HFFc6 (cell line): ENCODE results near the gene CD52. TPM values are rescaled to one million over a fixed set of nuclear protein-coding genes. Genes with fewer than 3 reads are reported as not detected.

Experiments used
- DNase-seq: peaks from one replicate; pipeline ENCODE4 v3.0.0-alpha.2; 2018
- H3K27ac Mint-ChIP-seq: 2 replicates; pipeline ENCODE4 v1.8.0; 2020; ENCODE audit warnings: mild to moderate bottlenecking, mixed read lengths
- H3K27me3 Mint-ChIP-seq: 2 replicates; pipeline ENCODE4 v1.8.0; 2021; ENCODE audit warnings: mild to moderate bottlenecking, moderate library complexity, mixed read lengths; ENCODE audit not compliant: insufficient read depth
- H3K36me3 Mint-ChIP-seq: 2 replicates; pipeline ENCODE4 v1.8.0; 2021; ENCODE audit warnings: low read depth, mixed read lengths
- H3K4me1 Mint-ChIP-seq: 2 replicates; pipeline ENCODE4 v1.8.0; 2020; ENCODE audit warnings: low read depth, mixed read lengths
- H3K4me3 Mint-ChIP-seq: 2 replicates; pipeline ENCODE4 v1.8.0; 2020; ENCODE audit warnings: mild to moderate bottlenecking, moderate library complexity, mixed read lengths
- H3K9me3 Mint-ChIP-seq: 2 replicates; pipeline ENCODE4 v1.8.0; 2020; ENCODE audit warnings: mild to moderate bottlenecking, mixed read lengths
- CTCF ChIP-seq: fragments of 200-600 bp; sonication (generic); IDR thresholded peaks from 2 replicates; pipeline ENCODE4 v1.5.0; 2021; ENCODE audit warnings: antibody characterized with exemption, mild to moderate bottlenecking
- total RNA-seq, 6 experiments: library from RNA; stranded (reverse); fragmentation: NEBNext Ultra II Directional; extraction: Animal tissue kit (Norgen Biotek cat#: 25700); gene quantifications; 2 replicates in 1 of 6; 3 replicates in 5 of 6; pipeline ENCODE4 v1.2.3, GENCODE V29; 2021

CD52 gene
- total RNA-seq, 6 experiments from 2014 or later, result not detected

- Mint-ChIP-seq H3K4me3 (no peak overlapping the region), H3K4me1 (peaks cover 13% of the 10 kb centered on the region), H3K27ac (no peak overlapping the region), H3K27me3 (peaks cover 5% of the 10 kb centered on the region), H3K36me3 (no peaks in the 10 kb centered on the region), H3K9me3 (no peaks in the 10 kb centered on the region)
- no peak for TF ChIP-seq CTCF
- no peak for DNase-seq
Observed at GRCh38 chr1:26338670-26339069, 20.9 kb downstream of the CD52 start.

GRCh38 chr1:26340047-26340481, 22.3 kb downstream of the CD52 start:
- Mint-ChIP-seq H3K4me3 (no peak overlapping the region), H3K27ac (no peak overlapping the region), H3K36me3 (no peaks in the 10 kb centered on the region), H3K4me1 (peaks cover 13% of the 10 kb centered on the region), H3K27me3 (peaks cover 6% of the 10 kb centered on the region), H3K9me3 (no peaks in the 10 kb centered on the region)
- TF ChIP-seq CTCF, result no peak
- no peak for DNase-seq

- no peak for DNase-seq
- TF ChIP-seq CTCF, result no peak; the same call in 1 of the 2 replicates
- Mint-ChIP-seq H3K27me3 (peaks cover 10% of the 10 kb centered on the region), H3K36me3 (no peaks in the 10 kb centered on the region), H3K4me3 (no peak overlapping the region), H3K9me3 (no peaks in the 10 kb centered on the region), H3K27ac (no peak overlapping the region), H3K4me1 (peaks cover 10% of the 10 kb centered on the region)
Observed at GRCh38 chr1:26344147-26344920, 26.6 kb downstream of the CD52 start.

DNA sequence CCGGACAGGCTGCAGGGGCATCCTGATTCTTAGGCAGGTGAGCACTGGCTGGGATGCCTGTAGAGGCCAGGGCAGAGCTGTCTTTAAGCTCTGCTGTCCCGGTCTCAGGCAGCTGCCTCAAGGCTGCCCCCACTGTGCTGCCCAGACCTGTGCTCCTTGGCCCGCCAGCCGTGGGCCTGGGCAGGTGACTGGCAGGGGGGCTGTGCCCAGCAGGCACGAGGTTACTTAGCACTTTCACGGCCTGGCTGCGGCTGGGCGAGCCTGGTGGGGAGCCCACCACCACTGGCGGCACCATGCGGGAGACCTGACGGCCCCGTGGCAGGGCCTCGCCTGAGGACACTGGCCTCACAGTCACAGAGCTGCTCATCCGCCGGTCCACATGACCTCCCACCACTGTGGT, 28.0 kb downstream of the CD52 start:
- Mint-ChIP-seq H3K4me3 (no peak overlapping the region), H3K27me3 (peaks cover 9% of the 10 kb centered on the region), H3K27ac (no peak overlapping the region), H3K4me1 (peaks cover 17% of the 10 kb centered on the region), H3K36me3 (no peaks in the 10 kb centered on the region), H3K9me3 (no peaks in the 10 kb centered on the region)
- DNase-seq, result no peak
- TF ChIP-seq CTCF, result no peak

DNA sequence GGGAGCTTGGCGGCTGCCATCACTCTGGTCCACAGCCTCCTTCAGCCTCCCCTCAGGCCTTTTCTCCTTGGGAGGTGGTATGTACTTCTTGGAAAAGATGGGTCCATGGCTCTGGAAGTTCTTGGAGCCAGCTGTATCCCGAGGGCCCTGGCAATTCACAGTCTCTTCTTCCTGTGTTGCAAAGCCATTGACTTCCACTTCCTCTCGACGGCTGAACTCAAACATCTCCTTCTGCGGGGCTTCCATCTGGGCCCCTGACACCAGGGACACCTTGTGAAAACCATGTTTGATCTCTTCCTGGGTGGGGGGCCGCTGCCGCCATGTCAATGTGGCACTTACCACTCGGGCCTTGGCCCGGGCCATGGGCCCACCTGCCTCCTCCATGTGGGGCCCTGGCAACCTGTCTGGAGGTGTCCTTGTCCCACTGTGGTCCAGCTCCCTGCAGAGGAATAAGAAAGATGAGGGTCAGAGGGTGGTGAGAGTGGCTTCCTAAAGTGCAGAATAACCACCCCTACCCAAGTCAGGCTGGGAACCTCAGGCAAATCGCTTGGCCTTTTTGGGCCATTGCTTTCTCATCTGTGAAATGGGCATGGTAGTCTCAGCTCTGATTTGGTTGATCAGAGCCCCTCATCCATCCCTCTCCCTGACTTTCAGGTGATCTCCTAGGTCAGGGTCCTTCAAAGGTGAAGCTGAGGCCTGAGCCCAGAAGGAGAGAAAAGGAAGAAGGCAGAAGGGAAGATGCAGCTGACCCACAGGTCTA, 28.7 kb downstream of the CD52 start:
- TF ChIP-seq CTCF, result no peak
- Mint-ChIP-seq H3K4me3 (no peak overlapping the region), H3K27me3 (peaks cover 9% of the 10 kb centered on the region), H3K36me3 (no peaks in the 10 kb centered on the region), H3K9me3 (no peaks in the 10 kb centered on the region), H3K4me1 (peaks cover 24% of the 10 kb centered on the region), H3K27ac (no peak overlapping the region)
- DNase-seq, result no peak
